ENCODE data around the gene CASP3.

CASP3 gene

GRCh38 chr4:184680698-184681097 lies 31.5 kb upstream of the CASP3 start:
- TF ChIP-seq CTCF (IDR thresholded peaks at IDR 0.05): no peak
- no peak overlapping the region for H3K4me3 ChIP-seq
- no peaks in the 10 kb centered on the region for H3K9me3 ChIP-seq
- peaks cover 0 to 13% (median 5%) of the 10 kb centered on the region in 3 donors for H3K36me3 ChIP-seq
- no peaks in the 10 kb centered on the region for H3K27me3 ChIP-seq
- DNase-seq: no peak
- intact Hi-C loops (cut with DNase I; ENCODE audit: low total_unique reads): no loop called here
- H3K27ac ChIP-seq: no peak overlapping the region
- H3K4me1 ChIP-seq: no peaks in the 10 kb centered on the region

- no peaks in the 10 kb centered on the region for H3K4me1 ChIP-seq
- no peaks in the 10 kb centered on the region for H3K9me3 ChIP-seq
- no peaks in the 10 kb centered on the region for H3K27me3 ChIP-seq
- peaks cover 19 to 33% (median 33%) of the 10 kb centered on the region in 3 donors for H3K36me3 ChIP-seq
- no peak overlapping the region for H3K4me3 ChIP-seq
- TF ChIP-seq CTCF (IDR thresholded peaks at IDR 0.05): no peak
- intact Hi-C loops (cut with DNase I; ENCODE audit: low total_unique reads): no loop called here
- no peak for DNase-seq
- no peak overlapping the region for H3K27ac ChIP-seq
Measured at GRCh38 chr4:184675821-184676492, 26.7 kb upstream of the CASP3 start.

- H3K27me3 ChIP-seq: no peaks in the 10 kb centered on the region
- no peaks in the 10 kb centered on the region for H3K9me3 ChIP-seq
- H3K27ac ChIP-seq: no peak overlapping the region
- no peak for TF ChIP-seq CTCF (IDR thresholded peaks at IDR 0.05)
- no peak for DNase-seq
- intact Hi-C loops (cut with DNase I; ENCODE audit: low total_unique reads): no loop called here
- no peaks in the 10 kb centered on the region for H3K4me1 ChIP-seq
- no peak overlapping the region for H3K4me3 ChIP-seq
- H3K36me3 ChIP-seq: peaks cover 19 to 35% (median 33%) of the 10 kb centered on the region in 3 donors
Measured at GRCh38 chr4:184675018-184675417, 25.8 kb upstream of the CASP3 start.

- Histone ChIP-seq H3K4me3 (no peak overlapping the region), H3K27ac (no peak overlapping the region), H3K4me1 (no peaks in the 10 kb centered on the region), H3K9me3 (no peaks in the 10 kb centered on the region), H3K36me3 (peaks cover 19 to 40% (median 37%) of the 10 kb centered on the region in 3 donors), H3K27me3 (no peaks in the 10 kb centered on the region)
- DNase-seq: no peak
- intact Hi-C loops (cut with DNase I; ENCODE audit: low total_unique reads): no loop called here
- TF ChIP-seq CTCF (IDR thresholded peaks at IDR 0.05): no peak
Measured at GRCh38 chr4:184674011-184674410, 24.8 kb upstream of the CASP3 start.

- no peak for TF ChIP-seq CTCF (IDR thresholded peaks at IDR 0.05)
- Histone ChIP-seq H3K36me3 (peaks cover 19 to 52% (median 46%) of the 10 kb centered on the region in 3 donors), H3K4me1 (no peaks in the 10 kb centered on the region), H3K27me3 (no peaks in the 10 kb centered on the region), H3K4me3 (no peak overlapping the region), H3K27ac (no peak overlapping the region), H3K9me3 (no peaks in the 10 kb centered on the region)
- intact Hi-C loops (cut with DNase I; ENCODE audit: low total_unique reads): no loop called here
- DNase-seq: no peak
Measured at GRCh38 chr4:184672741-184673140, 23.5 kb upstream of the CASP3 start.

All from tibial artery (tissue), 4 donors.